WERI-Rb-1 (cell line): ENCODE data around the gene KLHDC10.
"Not testable (repeated sequence)": the region's sequence is repeated elsewhere in the genome, so short reads cannot be mapped to it uniquely, and the experiment has no call there.

Experiments used
- DNase-seq: peaks from one replicate; pipeline ENCODE4 v3.0.0-alpha.2; 2020
- H3K27ac ChIP-seq: fragments of 250-450 bp; sonication (Bioruptor Pico); 2 replicates; pipeline ENCODE4 v1.5.1; 2020; ENCODE audit warnings: mild to moderate bottlenecking, moderate library complexity
- H3K27me3 ChIP-seq: fragments of 250-450 bp; sonication (Bioruptor Pico); 2 replicates; pipeline ENCODE4 v1.5.1; 2021; ENCODE audit warnings: mild to moderate bottlenecking, low read depth, moderate library complexity; ENCODE audit not compliant: insufficient read depth, severe bottlenecking
- H3K36me3 ChIP-seq: fragments of 250-450 bp; sonication (Bioruptor Pico); 2 replicates; pipeline ENCODE4 v1.5.1; 2020; ENCODE audit warnings: mild to moderate bottlenecking, moderate library complexity
- H3K4me3 ChIP-seq: 2 replicates; pipeline ENCODE4 v1.5.1; 2011; ENCODE audit warnings: low read depth, mild to moderate bottlenecking, control low read depth, low read length
- H3K9me3 ChIP-seq: fragments of 250-450 bp; sonication (Bioruptor Pico); 2 replicates; pipeline ENCODE4 v1.5.1; 2021; ENCODE audit warnings: mild to moderate bottlenecking, moderate library complexity; ENCODE audit not compliant: severe bottlenecking
- CTCF ChIP-seq: IDR thresholded peaks from 2 replicates; pipeline ENCODE4 v1.5.1; 2011; ENCODE audit warnings: low read depth, mild to moderate bottlenecking, control low read depth, inconsistent platforms, low read length

The KLHDC10 gene

DNA sequence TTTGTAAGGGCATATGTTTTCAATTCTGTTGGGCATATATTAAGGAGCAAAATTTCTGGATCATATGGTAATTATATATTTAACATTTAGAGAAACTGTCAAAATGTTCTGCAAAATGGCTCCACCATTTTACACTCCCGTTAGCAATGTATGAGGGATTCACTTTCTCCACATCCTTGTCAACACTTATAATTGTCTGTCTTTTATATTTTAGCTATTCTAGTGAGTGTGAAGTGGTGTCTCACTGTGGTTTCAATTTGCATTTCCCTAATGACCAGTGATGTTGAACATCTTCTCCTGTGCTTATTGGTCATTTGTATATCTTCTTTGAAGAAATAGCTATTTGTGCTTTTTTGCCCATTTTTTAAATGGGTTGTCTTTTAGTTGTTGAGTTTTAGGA lies 8.1 kb upstream of the KLHDC10 start:
- H3K4me3 ChIP-seq: no peak overlapping the region
- no peak overlapping the region for H3K27ac ChIP-seq
- no peaks in the 10 kb centered on the region for H3K27me3 ChIP-seq
- no peaks in the 10 kb centered on the region for H3K9me3 ChIP-seq
- no peak for TF ChIP-seq CTCF
- no peak for DNase-seq
- H3K36me3 ChIP-seq: no peaks in the 10 kb centered on the region

GRCh38 chr7:130063036-130063435 lies 7.3 kb upstream of the KLHDC10 start:
- peak; percentile 81 for DNase-seq
- H3K27ac ChIP-seq: no peak overlapping the region
- no peaks in the 10 kb centered on the region for H3K36me3 ChIP-seq
- H3K27me3 ChIP-seq: no peaks in the 10 kb centered on the region
- H3K9me3 ChIP-seq: no peaks in the 10 kb centered on the region
- TF ChIP-seq CTCF: peak; percentile 68
- no peak overlapping the region for H3K4me3 ChIP-seq

- H3K36me3 ChIP-seq, H3K4me3 ChIP-seq, H3K27ac ChIP-seq, H3K9me3 ChIP-seq, DNase-seq, H3K27me3 ChIP-seq: not testable (repeated sequence)
Observed at GRCh38 chr7:130064580-130064926, 5.8 kb upstream of the KLHDC10 start.

DNA sequence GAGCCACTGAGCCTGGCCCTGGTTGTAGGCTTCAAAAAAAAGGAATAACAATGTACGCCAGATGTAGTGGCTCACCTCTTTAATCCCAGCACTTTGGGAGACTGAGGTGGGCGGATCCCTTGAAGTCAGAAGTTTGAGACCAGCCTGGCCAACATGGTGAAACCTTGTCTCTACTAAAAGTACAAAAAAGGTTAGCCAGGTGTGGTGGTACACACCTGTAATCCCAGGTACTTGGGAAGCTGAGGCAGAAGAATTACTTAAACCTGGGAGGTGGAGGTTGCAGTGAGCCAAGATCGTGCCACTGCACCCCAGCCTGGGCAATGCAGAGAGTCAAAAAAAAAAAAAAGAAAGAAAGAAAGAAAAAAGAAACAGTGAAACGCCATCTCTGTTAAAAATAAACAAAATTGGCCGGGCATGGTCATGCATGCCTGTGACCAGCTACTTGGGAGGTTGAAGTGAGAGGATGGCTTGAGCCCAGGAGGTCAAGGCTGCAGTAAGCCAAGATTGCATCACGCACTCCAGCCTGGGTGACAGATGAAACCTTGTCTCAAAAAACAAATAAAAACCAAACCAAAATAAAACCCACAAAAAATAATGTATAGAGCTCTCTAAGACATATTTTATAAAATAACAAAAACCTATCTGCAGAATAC lies 4.7 kb upstream of the KLHDC10 start:
- Histone ChIP-seq H3K27me3 (no peaks in the 10 kb centered on the region), H3K27ac (no peak overlapping the region), H3K9me3 (no peaks in the 10 kb centered on the region), H3K4me3 (no peak overlapping the region), H3K36me3 (no peaks in the 10 kb centered on the region)
- TF ChIP-seq CTCF: no peak
- DNase-seq: no peak

- no peak for DNase-seq
- Histone ChIP-seq H3K27ac (peak overlapping the region; percentile 77), H3K4me3 (peak overlapping the region; percentile 83), H3K27me3 (no peaks in the 10 kb centered on the region), H3K9me3 (no peaks in the 10 kb centered on the region), H3K36me3 (no peaks in the 10 kb centered on the region)
- TF ChIP-seq CTCF: no peak
Observed at GRCh38 chr7:130069179-130069977, 956 bp upstream of the KLHDC10 start.

- Histone ChIP-seq H3K4me3 (peak overlapping the region; percentile 83), H3K36me3 (no peaks in the 10 kb centered on the region), H3K27me3 (no peaks in the 10 kb centered on the region), H3K27ac (peak overlapping the region; percentile 82), H3K9me3 (no peaks in the 10 kb centered on the region)
- DNase-seq: no peak
- TF ChIP-seq CTCF: no peak
Observed at GRCh38 chr7:130070861-130071622, 708 bp downstream of the KLHDC10 start.
